HepG2 (cell line): ENCODE data around the gene GATA5. TPM values are rescaled to one million over a fixed set of nuclear protein-coding genes. Genes with fewer than 3 reads are reported as not detected.

Experiments
- ATAC-seq: fragments of 200-7000 bp; cut with Tn5 transposase; 3 replicates; pipeline ENCODE4 v1.9.1; 2020; ENCODE audit warnings: mild to moderate bottlenecking, moderate library complexity
- BruUV-seq: library from RNA; stranded (reverse); fragments of 400-500 nt; replicated peaks from 2 replicates; lab custom pipeline; 2021; lab: Mats Ljungman, UMichigan
- CTCF ChIA-PET: fragments of 300-600 bp; formaldehyde crosslinking; extraction: SDS; loops from one replicate; lab custom pipeline; 2021; ENCODE audit warnings: low total read pairs, inconsistent platforms, low intra/inter-chr PET ratio; lab: Yijun Ruan, JAX
- POLR2A ChIA-PET: fragments of 350-600 bp; sonication (Branson Sonifier 250); formaldehyde crosslinking; loops from one replicate; lab custom pipeline; 2020; ENCODE audit warnings: antibody characterized with exemption, inconsistent platforms; lab: Yijun Ruan, JAX
- DNase-seq: peaks from one replicate; pipeline ENCODE4 v3.0.0-alpha.2; 2015; ENCODE audit warnings: low spot score
- FAIRE-seq: peaks from 3 replicates; lab custom pipeline; 2011; peaks lifted over from hg19 to GRCh38; lab: Jason Lieb, UNC
- H2AFZ ChIP-seq: one replicate; pipeline ENCODE4 v1.6.1; 2011; ENCODE audit warnings: low read length, inconsistent platforms
- H3K27ac ChIP-seq: fragments of 300-600 bp; 3 replicates; pipeline ENCODE4 v1.8.0; 2011; ENCODE audit warnings: mixed run types, mild to moderate bottlenecking, mixed read lengths, low read length, inconsistent platforms; ENCODE audit not compliant: insufficient read depth; ENCODE audit errors: extremely low read length
- H3K27me3 ChIP-seq, 2 experiments: fragments of 200-600 bp in 1 of 2; 2 replicates in 1 of 2; 3 replicates in 1 of 2; pipeline versions ENCODE4 v1.6.0 to v1.8.0; 2011; ENCODE audit warnings: low read length in 2 of 2, mild to moderate bottlenecking in 2 of 2, moderate library complexity in 2 of 2, inconsistent platforms in 1 of 2; ENCODE audit not compliant: insufficient read depth in 2 of 2, control insufficient read depth in 1 of 2
- H3K36me3 ChIP-seq, 2 experiments: fragments of 200-600 bp in 1 of 2; replicated peaks in 1 of 2; 2 replicates in 1 of 2; 3 replicates in 1 of 2; pipeline versions ENCODE4 v1.5.1 to v1.8.0; 2011; ENCODE audit warnings: low read length in 2 of 2, inconsistent platforms in 1 of 2; ENCODE audit not compliant: insufficient read depth in 2 of 2, control insufficient read depth in 1 of 2
- H3K4me1 ChIP-seq: 2 replicates; pipeline ENCODE4 v1.5.1; 2012; ENCODE audit warnings: low read length, inconsistent platforms; ENCODE audit not compliant: insufficient read depth
- H3K4me2 ChIP-seq: 2 replicates; pipeline ENCODE4 v1.6.0; 2011; ENCODE audit warnings: low read depth, low read length, inconsistent platforms
- H3K4me3 ChIP-seq, 3 experiments: fragments of 200-600 bp in 1 of 3; sonication (generic), shearing (Covaris generic) in 1 of 3; replicated peaks in 1 of 3; 2 replicates each; pipeline ENCODE4 v1.5.1; 2011 to 2016; ENCODE audit warnings: low read length in 3 of 3, inconsistent platforms in 2 of 3, low read depth in 2 of 3, mild to moderate bottlenecking in 2 of 3, control low read depth in 1 of 3, mixed read lengths in 1 of 3; ENCODE audit not compliant: insufficient read depth in 1 of 3
- H3K79me2 ChIP-seq: one replicate; pipeline ENCODE4 v1.6.1; 2011; ENCODE audit warnings: low read length, inconsistent platforms; ENCODE audit not compliant: insufficient read depth
- H3K9ac ChIP-seq: 2 replicates; pipeline ENCODE4 v1.6.0; 2011; ENCODE audit warnings: mild to moderate bottlenecking, low read depth, low read length, inconsistent platforms; ENCODE audit not compliant: insufficient read depth
- H3K9me3 ChIP-seq: 2 replicates; pipeline ENCODE4 v1.5.1; 2012; ENCODE audit warnings: mild to moderate bottlenecking, low read length
- H4K20me1 ChIP-seq: 2 replicates; pipeline ENCODE4 v1.6.0; 2011; ENCODE audit warnings: inconsistent platforms, mild to moderate bottlenecking, low read length, moderate library complexity; ENCODE audit not compliant: insufficient read depth
- ELK4 ChIP-seq: sonication (generic); formaldehyde crosslinking; IDR thresholded peaks from 2 replicates; pipeline ENCODE4 v1.9.0; 2021; ENCODE audit warnings: missing genetic modification reagents, borderline replicate concordance
- KIAA2018 ChIP-seq: sonication (generic); formaldehyde crosslinking; IDR thresholded peaks from 2 replicates; pipeline ENCODE4 v1.5.0; 2020; ENCODE audit warnings: mild to moderate bottlenecking, missing genetic modification reagents, borderline replicate concordance
- WGBS: methylation state at CpG from one replicate; pipeline ENCODE4 v1.1.6; 2017; ENCODE audit warnings: low lambda C conversion rate; 5-methylcytosine and 5-hydroxymethylcytosine counted together
- in situ Hi-C: cut with HindIII; loops from 2 replicates; pipeline ENCODE4 v1.10.0; 2017; ENCODE audit warnings: low pct_unique_long_range_greater_than_20kb; ENCODE audit not compliant: extremely low pct_ligation_motif_present
- intact Hi-C: fragments of 100-400 bp; cut with micrococcal nuclease; formaldehyde crosslinking; loops from one replicate; pipeline ENCODE4 v1.10.0; 2022; ENCODE audit not compliant: unreplicated experiment
- polyA plus RNA-seq, 8 experiments: library from polyadenylated mRNA; depleted of rRNA in 3 of 8; stranded (reverse) in 7 of 8; unstranded in 1 of 8; fragments of >200 nt; fragmentation: Illumina TruSeq in 4 of 8; extraction: Trizol in 4 of 8; gene quantifications; 2 replicates each; pipeline versions ENCODE4 v1.2.1 to v1.2.3, GENCODE V29; 2011 to 2016; ENCODE audit warnings: low read depth in 4 of 8, missing spikeins in 1 of 8, mixed read lengths in 1 of 8; ENCODE audit not compliant: insufficient read depth in 1 of 8
- total RNA-seq, 5 experiments: library from RNA; depleted of rRNA; stranded (reverse); fragments of >200 nt; fragmentation: Illumina TruSeq; extraction: Trizol; gene quantifications; 2 replicates each; pipeline ENCODE4 v1.2.3, GENCODE V29; 2016; ENCODE audit warnings: low read depth in 1 of 5
- TF ChIP-seq, protein P1 (sequence below): sonication (generic); formaldehyde crosslinking; IDR thresholded peaks from 2 replicates; pipeline ENCODE4; 2020; ENCODE audit warnings: missing genetic modification reagents, mild to moderate bottlenecking, borderline replicate concordance

GATA5 gene
- total and polyA plus RNA-seq, 2 of the 13 experiments (the other 11 are each of a cell fraction or from before 2014, with no cell fraction given): 0.12 to 0.20 TPM

- WGBS: 31% methylated on average over 12 of the region's 12 CpGs
- Histone ChIP-seq H3K4me1 (no peaks in the 10 kb centered on the region), H3K27ac (no peak overlapping the region), H3K27me3 (peaks cover 28 to 70% of the 10 kb centered on the region in 2 experiments), H3K36me3 (no peaks in the 10 kb centered on the region), H3K9me3 (no peaks in the 10 kb centered on the region), H2AFZ (no peak overlapping the region), H3K4me3 (no peak overlapping the region), H3K79me2 (no peaks in the 10 kb centered on the region), H4K20me1 (peaks cover 9% of the 10 kb centered on the region; the same call in 1 of the 2 replicates)
- ChIA-PET CTCF (interaction anchor here (1.3 kb wide), 1 partner anchor 21 kb away, joined by 3 read pairs; no protein-coding TSS in a partner anchor), POLR2A (no interaction called here)
- in situ Hi-C loops: no loop called here
- intact Hi-C loops: no loop called here
- no peak for ATAC-seq
- TF ChIP-seq, protein P1, sequence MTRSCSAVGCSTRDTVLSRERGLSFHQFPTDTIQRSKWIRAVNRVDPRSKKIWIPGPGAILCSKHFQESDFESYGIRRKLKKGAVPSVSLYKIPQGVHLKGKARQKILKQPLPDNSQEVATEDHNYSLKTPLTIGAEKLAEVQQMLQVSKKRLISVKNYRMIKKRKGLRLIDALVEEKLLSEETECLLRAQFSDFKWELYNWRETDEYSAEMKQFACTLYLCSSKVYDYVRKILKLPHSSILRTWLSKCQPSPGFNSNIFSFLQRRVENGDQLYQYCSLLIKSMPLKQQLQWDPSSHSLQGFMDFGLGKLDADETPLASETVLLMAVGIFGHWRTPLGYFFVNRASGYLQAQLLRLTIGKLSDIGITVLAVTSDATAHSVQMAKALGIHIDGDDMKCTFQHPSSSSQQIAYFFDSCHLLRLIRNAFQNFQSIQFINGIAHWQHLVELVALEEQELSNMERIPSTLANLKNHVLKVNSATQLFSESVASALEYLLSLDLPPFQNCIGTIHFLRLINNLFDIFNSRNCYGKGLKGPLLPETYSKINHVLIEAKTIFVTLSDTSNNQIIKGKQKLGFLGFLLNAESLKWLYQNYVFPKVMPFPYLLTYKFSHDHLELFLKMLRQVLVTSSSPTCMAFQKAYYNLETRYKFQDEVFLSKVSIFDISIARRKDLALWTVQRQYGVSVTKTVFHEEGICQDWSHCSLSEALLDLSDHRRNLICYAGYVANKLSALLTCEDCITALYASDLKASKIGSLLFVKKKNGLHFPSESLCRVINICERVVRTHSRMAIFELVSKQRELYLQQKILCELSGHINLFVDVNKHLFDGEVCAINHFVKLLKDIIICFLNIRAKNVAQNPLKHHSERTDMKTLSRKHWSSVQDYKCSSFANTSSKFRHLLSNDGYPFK (CRISPR knock-in tag): 0 out of 2 replicates have a peak, but pooled peaks have one; percentile 10
- no peak for TF ChIP-seq KIAA2018 (CRISPR knock-in tag)
- no peak for TF ChIP-seq ELK4
- TF ChIP-seq, all 625 proteins: peak for 1
- BruUV-seq: no TSS peak
- DNase-seq (no peak), FAIRE-seq (no peak)
- Histone ChIP-seq H3K4me2 (no peak overlapping the region), H3K9ac (no peak overlapping the region)
These were observed 3.4 kb upstream of the GATA5 start for GRCh38 chr20:62479156-62479555.
